ENCODE results near the gene TMEM91. TPM values are rescaled to one million over a fixed set of nuclear protein-coding genes. Genes with fewer than 3 reads are reported as not detected.

The TMEM91 gene
- total and polyA plus RNA-seq, 2 of the 13 experiments (the other 11 are each of a cell fraction or from before 2014, with no cell fraction given) = 6.3 to 10.3 TPM

GRCh38 chr19:41426952-41427646 is 50.8 kb downstream of the TMEM91 start, which contains the start of gene B3GNT8 (continued):
- TF ChIP-seq ZSCAN5A (CRISPR knock-in tag; IDR thresholded peaks at IDR 0.05; ENCODE audit: borderline replicate concordance) (no peak), ZNF747 (CRISPR knock-in tag; IDR thresholded peaks at IDR 0.05; ENCODE audit: borderline replicate concordance) (peak; percentile 63; the same call in 1 of the 2 replicates), AGO2 (optimal IDR thresholded peaks at IDR 0.05; ENCODE audit: low read depth, low read length) (no peak), ELF4 (CRISPR knock-in tag; IDR thresholded peaks at IDR 0.05; ENCODE audit: borderline replicate concordance) (no peak), KDM2A (CRISPR knock-in tag; IDR thresholded peaks at IDR 0.05; ENCODE audit: borderline replicate concordance, low read depth) (peak; percentile 84), ZNF687 (CRISPR knock-in tag; IDR thresholded peaks at IDR 0.05) (peak; percentile 52; the same call in 1 of the 2 replicates), ZNF12 (CRISPR knock-in tag; IDR thresholded peaks at IDR 0.05) (no peak), MTA3 (CRISPR knock-in tag; IDR thresholded peaks at IDR 0.05) (no peak), TFE3 (CRISPR knock-in tag; IDR thresholded peaks at IDR 0.05) (no peak), DRAP1 (CRISPR knock-in tag; IDR thresholded peaks at IDR 0.05) (peak; percentile 66), TERF1 (CRISPR knock-in tag; IDR thresholded peaks at IDR 0.05) (no peak), FOXK1 (CRISPR knock-in tag; IDR thresholded peaks at IDR 0.05; ENCODE audit: borderline replicate concordance, low read depth) (no peak), ZNF720 (CRISPR knock-in tag; IDR thresholded peaks at IDR 0.05) (no peak), ZNF563 (CRISPR knock-in tag; IDR thresholded peaks at IDR 0.05) (no peak), ARID5B (CRISPR knock-in tag; IDR thresholded peaks at IDR 0.05) (0 out of 2 replicates have a peak, but pooled peaks have one; percentile 34), MAFF (IDR thresholded peaks at IDR 0.05; ENCODE audit: low read depth, low read length) (no peak)

Data from HepG2 (cell line).